ENCODE results near the gene ROR2. TPM values are rescaled to one million over a fixed set of nuclear protein-coding genes. Genes with fewer than 3 reads are reported as not detected.

Gene ROR2
- total RNA-seq, 1 experiment from 2014 or later = 2.7 TPM

DNA sequence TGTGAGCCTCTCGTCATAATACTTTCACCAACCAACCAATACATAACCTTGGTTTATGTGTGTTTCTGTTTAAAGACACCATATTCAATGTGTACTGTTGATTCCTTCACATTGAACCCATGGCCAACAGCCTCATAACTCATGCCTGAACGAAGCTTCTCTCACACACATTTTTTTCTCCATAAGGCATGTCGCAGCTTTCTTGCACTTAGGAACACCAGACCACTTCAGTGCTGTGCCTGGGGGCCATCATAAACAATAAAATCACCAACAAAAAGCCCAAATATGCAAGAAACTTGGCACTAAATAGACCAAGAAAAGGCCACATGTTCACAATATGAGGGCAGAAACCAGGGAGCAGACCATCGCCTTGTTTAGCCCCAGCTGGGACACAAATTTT, 192.2 kb downstream of the ROR2 start:
- Mint-ChIP-seq H3K36me3 (ENCODE audit: insufficient read depth in 1 of 3, low read depth in 3 of 3) (no peaks in the 10 kb centered on the region; a peak in 1 of 7 replicates), H3K9me3 (peaks cover 0 to 5% of the 10 kb centered on the region in 2 experiments; a peak in 2 of 5 replicates), H3K4me3 (no peak overlapping the region), H3K27ac (no peak overlapping the region), H3K4me1 (peaks cover 9 to 14% of the 10 kb centered on the region in 2 experiments), H3K27me3 (ENCODE audit: low read depth) (no peaks in the 10 kb centered on the region; the same call in none of the 2 replicates)
- Histone ChIP-seq H2BK12ac (ENCODE audit: insufficient read length, low read depth, low read length) (no peak overlapping the region), H3K4ac (ENCODE audit: low read depth, low read length) (no peak overlapping the region), H3K27me3 (ENCODE audit: insufficient read depth, low read length) (no peaks in the 10 kb centered on the region), H2AK5ac (ENCODE audit: insufficient read length, low read length) (no peak overlapping the region), H2BK20ac (ENCODE audit: low read depth, low read length, poor library complexity, severe bottlenecking) (no peak overlapping the region), H3K18ac (ENCODE audit: insufficient read length, low read depth, low read length) (no peak overlapping the region), H3K4me2 (ENCODE audit: insufficient read depth, insufficient read length, low read length) (no peak overlapping the region), H2AFZ (ENCODE audit: low read length) (no peak overlapping the region), H4K8ac (replicated peaks; ENCODE audit: insufficient read length, low read depth, low read length) (no peak overlapping the region), H3K14ac (ENCODE audit: insufficient read depth, low read length) (no peak overlapping the region), H3K23ac (ENCODE audit: insufficient read length, low read depth, low read length) (no peak overlapping the region), H4K91ac (ENCODE audit: insufficient read length, low read depth, low read length) (no peak overlapping the region), H3K4me1 (ENCODE audit: insufficient read depth, low read length) (no peaks in the 10 kb centered on the region), H3K27ac (ENCODE audit: insufficient read length, low read depth, low read length) (no peak overlapping the region), H2BK5ac (ENCODE audit: insufficient read length, low read length) (no peak overlapping the region), H3K79me1 (ENCODE audit: insufficient read depth, low read depth, low read length, poor library complexity, severe bottlenecking) (no peaks in the 10 kb centered on the region), H2BK120ac (ENCODE audit: low read depth, low read length, poor library complexity, severe bottlenecking) (no peak overlapping the region), H3K79me2 (ENCODE audit: insufficient read depth, low read length) (no peaks in the 10 kb centered on the region), H4K5ac (ENCODE audit: insufficient read length, low read depth, low read length) (no peak overlapping the region), H4K20me1 (ENCODE audit: control insufficient read depth, insufficient read depth, insufficient read length) (no peaks in the 10 kb centered on the region), H3K56ac (ENCODE audit: insufficient read length, low read depth, low read length) (no peak overlapping the region), H3T11ph (ENCODE audit: low read length) (no peak overlapping the region), H3K23me2 (ENCODE audit: insufficient read length, low read depth, low read length, poor library complexity, severe bottlenecking) (no peaks in the 10 kb centered on the region), H3K9me3 (ENCODE audit: control insufficient read depth, low read depth, low read length) (no peaks in the 10 kb centered on the region), H3K9ac (ENCODE audit: extremely low read depth, insufficient read length, low read length) (no peak overlapping the region), H2BK15ac (ENCODE audit: low read depth, low read length) (no peak overlapping the region)
- TF ChIP-seq, protein P1, sequence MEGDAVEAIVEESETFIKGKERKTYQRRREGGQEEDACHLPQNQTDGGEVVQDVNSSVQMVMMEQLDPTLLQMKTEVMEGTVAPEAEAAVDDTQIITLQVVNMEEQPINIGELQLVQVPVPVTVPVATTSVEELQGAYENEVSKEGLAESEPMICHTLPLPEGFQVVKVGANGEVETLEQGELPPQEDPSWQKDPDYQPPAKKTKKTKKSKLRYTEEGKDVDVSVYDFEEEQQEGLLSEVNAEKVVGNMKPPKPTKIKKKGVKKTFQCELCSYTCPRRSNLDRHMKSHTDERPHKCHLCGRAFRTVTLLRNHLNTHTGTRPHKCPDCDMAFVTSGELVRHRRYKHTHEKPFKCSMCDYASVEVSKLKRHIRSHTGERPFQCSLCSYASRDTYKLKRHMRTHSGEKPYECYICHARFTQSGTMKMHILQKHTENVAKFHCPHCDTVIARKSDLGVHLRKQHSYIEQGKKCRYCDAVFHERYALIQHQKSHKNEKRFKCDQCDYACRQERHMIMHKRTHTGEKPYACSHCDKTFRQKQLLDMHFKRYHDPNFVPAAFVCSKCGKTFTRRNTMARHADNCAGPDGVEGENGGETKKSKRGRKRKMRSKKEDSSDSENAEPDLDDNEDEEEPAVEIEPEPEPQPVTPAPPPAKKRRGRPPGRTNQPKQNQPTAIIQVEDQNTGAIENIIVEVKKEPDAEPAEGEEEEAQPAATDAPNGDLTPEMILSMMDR (conservative IDR thresholded peaks at IDR 0.05) = no peak
- DNase-seq = no peak
- no CpG with 5 or more reads among the region's 4 CpGs for WGBS (ENCODE audit: extremely low coverage, insufficient read length, low lambda C conversion rate)
